Measurements from ENCODE around the gene RALGPS1. TPM values are rescaled to one million over a fixed set of nuclear protein-coding genes. Genes with fewer than 3 reads are reported as not detected.

Gene RALGPS1
- total and polyA plus RNA-seq, 2 of the 8 experiments (the other 6 are each of a cell fraction or from before 2014, with no cell fraction given), result 20.0 to 23.5 TPM

DNA sequence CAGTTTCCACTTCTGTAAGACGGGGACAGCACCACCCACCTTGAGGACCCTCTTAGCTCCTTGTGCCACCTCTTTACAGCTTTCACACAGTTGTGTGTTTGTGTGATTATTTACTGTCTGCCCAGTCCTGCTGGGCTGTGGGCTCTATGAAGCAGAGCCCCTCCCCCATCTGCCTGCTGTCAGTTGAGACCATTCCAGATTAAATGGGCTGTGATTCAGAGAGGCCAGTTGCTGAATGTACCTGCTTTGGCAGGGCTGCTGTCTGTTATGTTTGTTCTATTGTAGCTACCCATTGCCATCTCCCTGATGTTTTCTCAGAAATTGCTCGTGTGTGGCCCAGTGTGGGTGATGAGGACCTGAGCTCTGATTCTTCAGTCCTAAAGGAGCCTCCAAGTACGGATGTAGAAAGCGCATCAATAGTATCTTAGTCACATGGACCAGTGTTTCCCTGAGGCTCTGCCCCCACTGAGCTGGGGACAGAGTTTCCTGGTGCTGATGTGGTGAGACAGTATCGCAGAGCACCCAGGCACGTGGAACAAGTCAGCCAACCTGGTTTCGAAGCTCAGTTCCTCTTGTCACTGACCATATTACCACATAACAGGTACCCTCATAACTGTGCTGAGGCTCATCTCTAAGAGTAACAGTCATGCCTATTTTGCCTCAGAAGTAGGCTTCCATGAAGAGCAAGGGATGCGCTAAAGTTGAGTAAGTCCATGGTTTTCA lies 204.2 kb downstream of the RALGPS1 start:
- no peak overlapping the region for H3K27ac ChIP-seq (ENCODE audit: low read depth, low read length)
- POLR2A ChIA-PET (ENCODE audit: partially characterized antibody), result no interaction called here
- no peak overlapping the region for H2BK12ac ChIP-seq (ENCODE audit: low read depth, low read length)

More for the DNA sequence above, 204.2 kb downstream of the RALGPS1 start:
- Histone ChIP-seq H2AK5ac (ENCODE audit: low read depth, low read length) (no peak overlapping the region), H3K4me3 (ENCODE audit: extremely low read depth in 1 of 4, insufficient read depth in 2 of 4, low read depth in 3 of 4, low read length in 4 of 4) (no peak overlapping the region), H3K56ac (replicated peaks; ENCODE audit: insufficient read length, low read depth, low read length) (no peak overlapping the region), H4K5ac (ENCODE audit: insufficient read length, low read depth, low read length) (no peak overlapping the region), H2BK20ac (ENCODE audit: low read length) (no peak overlapping the region), H3K4me2 (ENCODE audit: insufficient read depth in 1 of 2, low read depth in 2 of 2, low read length in 2 of 2) (no peak overlapping the region), H3K79me2 (ENCODE audit: control insufficient read depth in 1 of 2, insufficient read depth in 2 of 2, low read length in 2 of 2) (peaks cover 0 to 4% of the 10 kb centered on the region in 2 experiments; a peak in 1 of 4 replicates), H2BK120ac (replicated peaks; ENCODE audit: low read depth, low read length) (no peak overlapping the region), H3K79me1 (ENCODE audit: low read depth, low read length) (peaks cover 2% of the 10 kb centered on the region; the same call in 1 of the 2 replicates), H3K9ac (replicated peaks in 1 of 4; ENCODE audit: extremely low read depth in 1 of 4, low read depth in 3 of 4, low read length in 3 of 4) (no peak overlapping the region; a peak in 2 of 7 replicates), H3K23me2 (ENCODE audit: low read depth, low read length) (peaks cover 13% of the 10 kb centered on the region), H3K36me3 (ENCODE audit: control insufficient read depth in 2 of 4, insufficient read depth in 4 of 4, low read length in 3 of 4) (no peaks in the 10 kb centered on the region; a peak in 1 of 8 replicates), H4K8ac (ENCODE audit: extremely low read depth, insufficient read depth, low read length) (no peak overlapping the region), H3K27me3 (replicated peaks in 1 of 4; ENCODE audit: control insufficient read depth in 3 of 4, extremely low read depth in 1 of 4, insufficient read depth in 3 of 4, low read length in 3 of 4) (no peaks in the 10 kb centered on the region; a peak in 2 of 7 replicates), H3K4me1 (replicated peaks in 1 of 4; ENCODE audit: control insufficient read depth in 3 of 4, insufficient read depth in 4 of 4, low read length in 3 of 4) (peaks cover 8 to 17% (median 13%) of the 10 kb centered on the region in 4 experiments), H2BK15ac (ENCODE audit: low read length) (no peak overlapping the region), H4K91ac (replicated peaks; ENCODE audit: insufficient read length, low read length) (no peak overlapping the region), H3K9me3 (ENCODE audit: insufficient read depth in 2 of 2, low read depth in 1 of 2, low read length in 1 of 2) (no peaks in the 10 kb centered on the region), H2AFZ (ENCODE audit: low read length) (no peak overlapping the region), H3K4ac (replicated peaks; ENCODE audit: insufficient read length, low read depth, low read length) (no peak overlapping the region), H2BK5ac (ENCODE audit: low read depth, low read length) (0 out of 2 replicates have a peak overlapping the region, but pooled peaks have one; percentile 12), H4K20me1 (replicated peaks in 1 of 2; ENCODE audit: control insufficient read depth in 1 of 2, insufficient read depth in 2 of 2, low read length in 2 of 2) (peaks cover 2 to 10% of the 10 kb centered on the region in 2 experiments), H3K14ac (ENCODE audit: insufficient read length) (no peak overlapping the region), H3K18ac (ENCODE audit: extremely low read depth, low read length) (no peak overlapping the region), H3K23ac (ENCODE audit: insufficient read length) (no peak overlapping the region)
- CTCF ChIA-PET (ENCODE audit: partially characterized antibody), result interaction anchor here (0.6 to 1.1 kb wide), 3 partner anchors 10 to 94 kb away, joined by 3 read pairs; no protein-coding TSS in a partner anchor
- FAIRE-seq (no peak), DNase-seq (ENCODE audit: low read depth in 1 of 2, low spot score in 2 of 2) (no peak)
- WGBS, 2 experiments (ENCODE audit: extremely low coverage in 1 of 2, insufficient coverage in 1 of 2, insufficient read length in 1 of 2, insufficient replicate concordance in 2 of 2, low coverage in 1 of 2, low lambda C conversion rate in 2 of 2, missing lambda C conversion rate in 1 of 2), result 94% methylated on average over 8 of the region's 8 CpGs; no CpG with 5 or more reads in 1 of the 2 experiments
- TF ChIP-seq TEAD4 (IDR thresholded peaks at IDR 0.05; ENCODE audit: low read depth, low read length) (no peak), ATF3 (IDR thresholded peaks at IDR 0.05; ENCODE audit: insufficient read depth, low read depth, low read length) (no peak), HDAC6 (IDR thresholded peaks at IDR 0.05; ENCODE audit: low read depth, low read length) (no peak), SP1 (IDR thresholded peaks at IDR 0.05; ENCODE audit: low read depth, low read length) (no peak), SIN3A (conservative IDR thresholded peaks at IDR 0.05 in 1 of 2, IDR thresholded peaks at IDR 0.05 in 1 of 2; ENCODE audit: low read depth in 1 of 2, low read length in 2 of 2) (no peak), KDM1A (IDR thresholded peaks at IDR 0.05; ENCODE audit: borderline replicate concordance, low read length) (no peak)

All from H1 (cell line).